CD4-positive, alpha-beta T cell treated with Interleukin-4 for 1 hour (primary cell): Measurements from ENCODE around the gene DNAL4.
"Not testable (repeated sequence)": the region's sequence is repeated elsewhere in the genome, so short reads cannot be mapped to it uniquely, and the experiment has no call there.

Source experiments
- DNase-seq, 2 donors: peaks; one replicate each; pipeline ENCODE4 v3.0.0-alpha.2; 2020 to 2022

Gene DNAL4

GRCh38 chr22:38826801-38827200 lies 32.9 kb upstream of the DNAL4 start:
- DNase-seq = no peak

GRCh38 chr22:38826386-38826785 lies 32.4 kb upstream of the DNAL4 start:
- DNase-seq = no peak

- DNase-seq = peak; percentile 10 to 22
Measured at GRCh38 chr22:38824585-38824984, 30.6 kb upstream of the DNAL4 start.

GRCh38 chr22:38823637-38824036 lies 29.7 kb upstream of the DNAL4 start:
- no peak for DNase-seq

- no peak for DNase-seq
Measured at GRCh38 chr22:38823076-38823475, 29.1 kb upstream of the DNAL4 start.

GRCh38 chr22:38820020-38820419 lies 26.1 kb upstream of the DNAL4 start:
- DNase-seq = no peak

GRCh38 chr22:38819387-38819940 lies 25.5 kb upstream of the DNAL4 start:
- DNase-seq = no peak

- no peak for DNase-seq
Measured at GRCh38 chr22:38817196-38817595, 23.3 kb upstream of the DNAL4 start.

- no peak for DNase-seq
Measured at GRCh38 chr22:38815842-38816241, 21.9 kb upstream of the DNAL4 start.

- DNase-seq = no peak
Measured at GRCh38 chr22:38811241-38811640, 17.3 kb upstream of the DNAL4 start.

- DNase-seq = not testable (repeated sequence)
Measured at GRCh38 chr22:38805041-38805593, 11.2 kb upstream of the DNAL4 start.

- DNase-seq = no peak
Measured at GRCh38 chr22:38802671-38803121, 8.8 kb upstream of the DNAL4 start.

- DNase-seq = no peak
Measured at GRCh38 chr22:38799265-38800002, 5.5 kb upstream of the DNAL4 start.

GRCh38 chr22:38798496-38798895 lies 4.6 kb upstream of the DNAL4 start:
- no peak for DNase-seq

- DNase-seq = no peak
Measured at GRCh38 chr22:38796262-38796957, 2.5 kb upstream of the DNAL4 start.

GRCh38 chr22:38795569-38795968 lies 1.6 kb upstream of the DNAL4 start:
- DNase-seq = no peak

- DNase-seq = no peak
Measured at GRCh38 chr22:38793317-38793716, 626 bp downstream of the DNAL4 start.

GRCh38 chr22:38792833-38793232 lies 1.1 kb downstream of the DNAL4 start:
- no peak for DNase-seq

- DNase-seq = no peak
Measured at GRCh38 chr22:38789606-38790005, 4.3 kb downstream of the DNAL4 start.

GRCh38 chr22:38788846-38789245 lies 5.1 kb downstream of the DNAL4 start:
- no peak for DNase-seq

GRCh38 chr22:38788021-38788816 lies 5.7 kb downstream of the DNAL4 start:
- DNase-seq = no peak

- DNase-seq = no peak
Measured at GRCh38 chr22:38786631-38787030, 7.3 kb downstream of the DNAL4 start.

- no peak for DNase-seq
Measured at GRCh38 chr22:38784856-38785255, 9.1 kb downstream of the DNAL4 start.
